OCI-LY1 (cell line): ENCODE results near the gene ALG8.

Experiments used
- H2AFZ ChIP-seq: fragments of 200-600 bp; sonication (generic), shearing (Covaris generic); 2 replicates; pipeline ENCODE4 v1.6.0; 2014; ENCODE audit warnings: antibody characterized with exemption, mild to moderate bottlenecking, low read length
- H3F3A ChIP-seq: fragments of 200-600 bp; sonication (generic), shearing (Covaris generic); 2 replicates; pipeline ENCODE4 v1.6.0; 2014; ENCODE audit warnings: mild to moderate bottlenecking, antibody characterized with exemption, low read length, moderate library complexity; ENCODE audit not compliant: insufficient read depth
- H3K27ac ChIP-seq: fragments of 200-600 bp; sonication (generic); 2 replicates; pipeline ENCODE4 v1.5.1; 2014; ENCODE audit warnings: low read length, mixed run types, mild to moderate bottlenecking, low read depth; ENCODE audit not compliant: poor library complexity, severe bottlenecking
- H3K27me3 ChIP-seq: fragments of 200-600 bp; sonication (generic); 2 replicates; pipeline ENCODE4 v1.6.0; 2014; ENCODE audit warnings: antibody characterized with exemption, mild to moderate bottlenecking, low read length, moderate library complexity; ENCODE audit not compliant: insufficient read depth
- H3K36me3 ChIP-seq: fragments of 200-600 bp; sonication (generic); 2 replicates; pipeline ENCODE4 v1.6.1; 2014; ENCODE audit warnings: mild to moderate bottlenecking, antibody characterized with exemption, low read length, moderate library complexity, mixed read lengths; ENCODE audit not compliant: insufficient read depth
- H3K4me1 ChIP-seq: fragments of 200-600 bp; sonication (generic); 2 replicates; pipeline ENCODE4 v1.5.1; 2014; ENCODE audit warnings: mild to moderate bottlenecking, low read length, moderate library complexity; ENCODE audit not compliant: insufficient read depth, severe bottlenecking
- H3K4me2 ChIP-seq: fragments of 200-600 bp; sonication (generic), shearing (Covaris generic); 2 replicates; pipeline ENCODE4 v1.6.1; 2014; ENCODE audit warnings: low read length
- H3K4me3 ChIP-seq: fragments of 200-600 bp; sonication (generic); 2 replicates; pipeline ENCODE4 v1.5.1; 2014; ENCODE audit warnings: low read length, low read depth, mild to moderate bottlenecking, mixed read lengths; ENCODE audit not compliant: poor library complexity, severe bottlenecking
- H3K79me2 ChIP-seq: fragments of 200-600 bp; shearing (Covaris generic); 2 replicates; pipeline ENCODE4 v1.6.1; 2016; ENCODE audit warnings: mixed run types, low read length, mixed read lengths; ENCODE audit not compliant: insufficient read depth
- H3K9ac ChIP-seq: fragments of 200-600 bp; sonication (generic), shearing (Covaris generic); 2 replicates; pipeline ENCODE4 v1.6.1; 2014; ENCODE audit warnings: mild to moderate bottlenecking, low read length, mixed read lengths
- H3K9me2 ChIP-seq: fragments of 200-600 bp; sonication (generic), shearing (Covaris generic); 2 replicates; pipeline ENCODE4 v1.6.1; 2014; ENCODE audit warnings: low read depth, mild to moderate bottlenecking, low read length, mixed read lengths
- H3K9me3 ChIP-seq: fragments of 200-600 bp; shearing (Covaris generic); 2 replicates; pipeline ENCODE4 v1.6.1; 2014; ENCODE audit warnings: low read length, mixed read lengths
- H4K20me1 ChIP-seq: fragments of 200-600 bp; sonication (generic), shearing (Covaris generic); 2 replicates; pipeline ENCODE4 v1.6.0; 2016; ENCODE audit warnings: mild to moderate bottlenecking, low read length; ENCODE audit not compliant: insufficient read depth
- CTCF ChIP-seq: fragments of 200-600 bp; sonication (generic), shearing (Covaris generic); IDR thresholded peaks from 2 replicates; pipeline ENCODE4 v1.5.1; 2017; ENCODE audit warnings: mild to moderate bottlenecking, antibody characterized with exemption, low read length, moderate library complexity, mixed read lengths
- EZH2 ChIP-seq: fragments of 200-600 bp; sonication (generic), shearing (Covaris generic); IDR thresholded peaks from 2 replicates; pipeline ENCODE4 v1.8.0; 2017; ENCODE audit warnings: borderline replicate concordance, mixed run types, mild to moderate bottlenecking, antibody characterized with exemption, low read length, moderate library complexity, mixed read lengths

ALG8 gene

GRCh38 chr11:78171951-78172350 lies 32.5 kb upstream of the ALG8 start:
- Histone ChIP-seq H3K4me2 (no peak overlapping the region), H3K9me2 (no peaks in the 10 kb centered on the region), H4K20me1 (no peaks in the 10 kb centered on the region), H3K79me2 (no peaks in the 10 kb centered on the region), H3F3A (no peaks in the 10 kb centered on the region), H3K4me3 (no peak overlapping the region), H3K9me3 (no peaks in the 10 kb centered on the region), H3K27ac (no peak overlapping the region), H3K27me3 (no peaks in the 10 kb centered on the region), H3K9ac (no peak overlapping the region), H3K36me3 (no peaks in the 10 kb centered on the region; the same call in 1 of the 2 replicates), H3K4me1 (no peaks in the 10 kb centered on the region), H2AFZ (no peak overlapping the region)
- TF ChIP-seq EZH2 (no peak), CTCF (no peak)

- Histone ChIP-seq H3K4me3 (no peak overlapping the region), H3K9me2 (no peaks in the 10 kb centered on the region), H3K27ac (no peak overlapping the region), H3K9ac (no peak overlapping the region), H3K4me1 (no peaks in the 10 kb centered on the region), H3F3A (no peaks in the 10 kb centered on the region), H3K79me2 (no peaks in the 10 kb centered on the region), H3K9me3 (no peaks in the 10 kb centered on the region), H3K27me3 (no peaks in the 10 kb centered on the region), H4K20me1 (no peaks in the 10 kb centered on the region), H3K4me2 (no peak overlapping the region), H2AFZ (no peak overlapping the region), H3K36me3 (no peaks in the 10 kb centered on the region; the same call in 1 of the 2 replicates)
- TF ChIP-seq EZH2 (no peak), CTCF (no peak)
Measured at GRCh38 chr11:78170874-78171549, 31.6 kb upstream of the ALG8 start.

DNA sequence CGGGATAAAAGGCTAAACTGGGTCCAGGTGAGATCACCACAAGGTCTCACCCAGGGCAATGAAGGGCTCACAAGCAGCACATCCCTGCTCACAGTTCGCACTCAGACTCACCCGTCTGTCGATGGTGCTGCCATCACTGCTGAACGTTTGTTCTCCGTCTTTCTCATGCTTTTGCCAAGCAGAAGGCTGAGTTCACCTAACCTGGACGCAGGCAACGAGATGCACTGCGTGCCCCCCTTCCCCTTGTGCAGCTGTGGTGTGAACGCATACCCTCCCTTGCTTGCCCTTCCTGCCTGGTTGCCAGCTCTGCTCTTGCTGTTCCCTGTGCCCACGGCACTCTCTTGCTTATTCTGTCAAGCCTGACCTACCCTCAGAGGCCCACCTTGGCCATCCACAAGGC lies 31.0 kb upstream of the ALG8 start:
- Histone ChIP-seq H3K27ac (no peak overlapping the region), H3K9me2 (no peaks in the 10 kb centered on the region), H3K36me3 (no peaks in the 10 kb centered on the region; the same call in 1 of the 2 replicates), H3K4me1 (no peaks in the 10 kb centered on the region), H3K4me3 (no peak overlapping the region), H3K9ac (no peak overlapping the region), H2AFZ (no peak overlapping the region), H4K20me1 (no peaks in the 10 kb centered on the region), H3K4me2 (no peak overlapping the region), H3K9me3 (no peaks in the 10 kb centered on the region), H3K79me2 (no peaks in the 10 kb centered on the region), H3K27me3 (no peaks in the 10 kb centered on the region), H3F3A (no peaks in the 10 kb centered on the region)
- TF ChIP-seq CTCF, result no peak
- TF ChIP-seq EZH2, result no peak
